GM23248 (cell line): ENCODE data around the gene DUSP19. TPM values are rescaled to one million over a fixed set of nuclear protein-coding genes. Genes with fewer than 3 reads are reported as not detected.

ENCODE experiments used
- DNase-seq: peaks from one replicate; pipeline ENCODE4 v3.0.0-alpha.2; 2015
- H2AFZ ChIP-seq: fragments of 200-600 bp; sonication (generic); 2 replicates; pipeline ENCODE4 v1.6.1; 2016; ENCODE audit warnings: antibody characterized with exemption
- H3F3A ChIP-seq: fragments of 200-600 bp; sonication (generic); 2 replicates; pipeline ENCODE4 v1.6.1; 2016; ENCODE audit warnings: mild to moderate bottlenecking, antibody characterized with exemption, mixed run types; ENCODE audit not compliant: insufficient read depth
- H3K27ac ChIP-seq: fragments of 200-600 bp; sonication (generic); 2 replicates; pipeline ENCODE4 v1.5.1; 2016; ENCODE audit warnings: mild to moderate bottlenecking
- H3K27me3 ChIP-seq: fragments of 200-600 bp; sonication (generic); replicated peaks from 2 replicates; pipeline ENCODE4 v1.6.1; 2016; ENCODE audit warnings: mild to moderate bottlenecking; ENCODE audit not compliant: insufficient read depth
- H3K36me3 ChIP-seq: fragments of 200-600 bp; sonication (generic); 2 replicates; pipeline ENCODE4 v1.6.1; 2016; ENCODE audit warnings: low read depth, mild to moderate bottlenecking
- H3K4me1 ChIP-seq: fragments of 200-600 bp; sonication (generic); 2 replicates; pipeline ENCODE4 v1.6.1; 2016; ENCODE audit warnings: mild to moderate bottlenecking; ENCODE audit not compliant: insufficient read depth
- H3K4me2 ChIP-seq: fragments of 200-600 bp; sonication (generic); one replicate; pipeline ENCODE4 v1.6.1; 2016; ENCODE audit warnings: mild to moderate bottlenecking; ENCODE audit not compliant: unreplicated experiment
- H3K4me3 ChIP-seq: fragments of 200-600 bp; sonication (generic); 2 replicates; pipeline ENCODE4 v1.5.1; 2016; ENCODE audit warnings: mild to moderate bottlenecking
- H3K79me2 ChIP-seq: fragments of 200-600 bp; sonication (generic); 2 replicates; pipeline ENCODE4 v1.6.1; 2016; ENCODE audit warnings: mild to moderate bottlenecking; ENCODE audit not compliant: insufficient read depth
- H3K9ac ChIP-seq: fragments of 200-600 bp; sonication (generic); 2 replicates; pipeline ENCODE4 v1.6.1; 2016; ENCODE audit warnings: mild to moderate bottlenecking
- H3K9me2 ChIP-seq: fragments of 200-600 bp; sonication (generic); 2 replicates; pipeline ENCODE4 v1.6.1; 2016; ENCODE audit warnings: mixed run types, mild to moderate bottlenecking, moderate library complexity; ENCODE audit not compliant: insufficient read depth
- H3K9me3 ChIP-seq: fragments of 200-600 bp; sonication (generic); one replicate; pipeline ENCODE4 v1.6.1; 2017; ENCODE audit warnings: low read depth
- H4K20me1 ChIP-seq: fragments of 200-600 bp; sonication (generic); 2 replicates; pipeline ENCODE4 v1.6.0; 2016; ENCODE audit not compliant: insufficient read depth
- EZH2 ChIP-seq: fragments of 200-600 bp; sonication (generic); IDR thresholded peaks from 2 replicates; pipeline ENCODE4 v1.6.1; 2018; ENCODE audit warnings: antibody characterized with exemption, mild to moderate bottlenecking; ENCODE audit not compliant: insufficient read depth, poor library complexity, severe bottlenecking
- EZH2phosphoT487 ChIP-seq: fragments of 200-600 bp; sonication (generic); IDR thresholded peaks from 2 replicates; pipeline ENCODE4 v1.6.1; 2018; ENCODE audit warnings: antibody characterized with exemption, moderate library complexity, mild to moderate bottlenecking, low read depth; ENCODE audit not compliant: insufficient read depth
- WGBS, 2 experiments: methylation state at CpG; one replicate each; pipeline ENCODE4 v1.1.6; 2015 to 2017; ENCODE audit warnings: low lambda C conversion rate in 2 of 2, low coverage in 1 of 2; ENCODE audit errors: missing lambda C conversion rate in 2 of 2; 5-methylcytosine and 5-hydroxymethylcytosine counted together
- in situ Hi-C: fragments of 300-500 bp; cut with MboI; formaldehyde crosslinking; loops from 2 replicates; pipeline ENCODE4 v1.15.0; 2020
- polyA plus RNA-seq: library from polyadenylated mRNA; unstranded; fragments of >200 nt; fragmentation: Nextera tagmentation; extraction: Ambion mirVana; gene quantifications from 2 replicates; pipeline ENCODE4 v1.2.1, GENCODE V29; 2016
- total RNA-seq: library from RNA; depleted of rRNA; stranded (reverse); fragments of >200 nt; shearing (Covaris generic); gene quantifications from 2 replicates; pipeline ENCODE4 v1.2.3, GENCODE V29; 2014

DUSP19 gene
- total and polyA plus RNA-seq, 2 experiments from 2014 or later: 1.8 to 2.3 TPM

DNA sequence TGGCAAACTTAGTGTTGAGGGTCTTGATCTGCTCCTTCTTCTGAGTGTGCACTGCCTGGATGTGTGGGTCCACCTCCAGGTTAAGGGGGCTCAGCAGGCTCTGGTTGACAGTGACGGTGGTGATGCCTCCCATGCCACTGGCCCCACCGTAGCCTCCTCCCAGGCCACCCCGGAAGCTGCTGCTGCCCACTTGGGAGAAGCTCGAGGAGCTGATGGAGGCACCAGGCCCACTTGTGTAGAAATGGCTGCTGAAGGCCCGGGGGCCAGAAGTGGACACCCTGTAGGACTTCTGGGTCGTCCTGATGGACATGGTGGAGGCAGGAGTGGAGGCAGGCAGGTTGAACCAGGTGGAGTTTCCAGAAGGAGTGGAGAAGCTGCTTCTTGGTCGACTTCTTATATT, 6.4 kb upstream of the DUSP19 start:
- Histone ChIP-seq H3K9me2 (no peaks in the 10 kb centered on the region), H3K36me3 (no peaks in the 10 kb centered on the region), H3K9me3 (no peaks in the 10 kb centered on the region), H3K27ac (no peak overlapping the region), H3F3A (no peaks in the 10 kb centered on the region), H3K79me2 (no peaks in the 10 kb centered on the region), H4K20me1 (no peaks in the 10 kb centered on the region), H3K4me1 (no peaks in the 10 kb centered on the region), H3K4me3 (no peak overlapping the region), H3K9ac (no peak overlapping the region), H3K4me2 (no peak overlapping the region), H2AFZ (no peak overlapping the region), H3K27me3 (0 out of 2 replicates have a peak, but pooled peaks cover 6% of the 10 kb centered on the region)
- in situ Hi-C loops: no loop called here
- WGBS, 2 experiments: 42 to 47% methylated on average over 6 to 7 of the region's 7 CpGs
- no peak for DNase-seq
- TF ChIP-seq EZH2phosphoT487 (no peak), EZH2 (no peak)

DNA sequence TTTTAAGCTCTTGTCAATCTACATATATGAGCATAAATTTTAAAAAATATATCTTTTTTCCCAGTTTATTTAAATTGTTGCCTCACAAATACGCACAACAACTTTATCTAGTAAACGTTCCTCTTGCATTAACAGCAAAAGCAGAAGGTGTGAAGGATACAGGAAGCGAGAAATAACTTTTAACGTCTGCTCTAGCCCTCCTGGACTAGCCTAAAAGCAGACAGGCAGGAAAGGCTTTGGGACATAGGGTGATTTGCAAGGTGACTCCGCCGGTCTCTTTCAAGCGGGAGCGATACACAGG, 434 bp upstream of the DUSP19 start:
- H2AFZ ChIP-seq: peak overlapping the region; percentile 100
- H3K4me1 ChIP-seq: peaks cover 9% of the 10 kb centered on the region
- peak overlapping the region; percentile 99 for H3K4me2 ChIP-seq
- in situ Hi-C loops: no loop called here
- peak overlapping the region; percentile 77 for H3K9ac ChIP-seq
- H3K27ac ChIP-seq: no peak overlapping the region
- no peaks in the 10 kb centered on the region for H4K20me1 ChIP-seq
- H3K79me2 ChIP-seq: no peaks in the 10 kb centered on the region
- TF ChIP-seq EZH2: no peak
- TF ChIP-seq EZH2phosphoT487: no peak
- 7 to 8% methylated on average over 8 of the region's 8 CpGs for WGBS, 2 experiments
- peaks cover 10% of the 10 kb centered on the region; the same call in 1 of the 2 replicates for H3F3A ChIP-seq
- peak overlapping the region; percentile 90 for H3K4me3 ChIP-seq
- H3K36me3 ChIP-seq: no peaks in the 10 kb centered on the region
- H3K9me2 ChIP-seq: no peaks in the 10 kb centered on the region
- H3K27me3 ChIP-seq: 0 out of 2 replicates have a peak, but pooled peaks cover 6% of the 10 kb centered on the region
- DNase-seq: no peak
- no peaks in the 10 kb centered on the region for H3K9me3 ChIP-seq

DNA sequence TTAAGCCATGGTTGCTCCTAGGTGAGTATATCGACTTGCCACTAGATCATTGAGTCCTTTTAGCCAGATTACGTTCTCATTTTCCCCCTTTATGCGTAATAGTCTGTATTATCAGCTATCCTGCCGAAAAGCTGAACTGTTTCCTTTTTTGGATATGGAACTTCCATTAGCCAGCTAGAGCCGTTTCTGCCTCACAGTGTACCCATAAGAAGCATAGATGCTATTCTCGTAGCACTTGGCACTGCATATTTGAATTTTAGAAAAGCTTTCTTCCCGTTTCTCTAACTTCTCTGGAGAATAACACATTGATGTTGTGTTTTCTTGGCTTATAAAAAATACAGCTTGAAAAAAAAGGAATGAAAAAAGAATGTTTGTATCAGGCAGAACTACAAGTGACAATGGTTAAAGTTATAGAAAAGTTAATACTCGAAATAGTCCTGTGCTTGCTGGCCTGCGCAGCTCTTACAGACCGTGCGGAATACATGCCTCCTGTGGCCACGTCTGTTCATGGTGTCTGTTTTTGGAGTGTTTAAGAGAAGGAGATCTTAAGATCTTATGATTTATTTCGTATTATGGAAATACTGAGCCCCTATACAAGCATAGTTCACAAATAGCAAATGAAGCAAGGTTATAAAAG, 710 bp downstream of the DUSP19 start:
- WGBS, 2 experiments: 3% methylated on average over 13 of the region's 13 CpGs
- DNase-seq: peak; percentile 68
- H2AFZ ChIP-seq: peak overlapping the region; percentile 100
- peaks cover 9% of the 10 kb centered on the region for H3K4me1 ChIP-seq
- H3K9me2 ChIP-seq: no peaks in the 10 kb centered on the region
- peak overlapping the region; percentile 99 for H3K4me2 ChIP-seq
- H3K4me3 ChIP-seq: peak overlapping the region; percentile 90
- H4K20me1 ChIP-seq: no peaks in the 10 kb centered on the region
- TF ChIP-seq EZH2 (no peak), EZH2phosphoT487 (no peak)
- peak overlapping the region; percentile 77 for H3K9ac ChIP-seq
- in situ Hi-C loops: no loop called here
- no peaks in the 10 kb centered on the region for H3K36me3 ChIP-seq
- no peaks in the 10 kb centered on the region for H3K9me3 ChIP-seq
- H3K79me2 ChIP-seq: no peaks in the 10 kb centered on the region
- peak overlapping the region; percentile 32 for H3K27ac ChIP-seq
- 0 out of 2 replicates have a peak, but pooled peaks cover 6% of the 10 kb centered on the region for H3K27me3 ChIP-seq
- H3F3A ChIP-seq: peaks cover 10% of the 10 kb centered on the region; the same call in 1 of the 2 replicates

DNA sequence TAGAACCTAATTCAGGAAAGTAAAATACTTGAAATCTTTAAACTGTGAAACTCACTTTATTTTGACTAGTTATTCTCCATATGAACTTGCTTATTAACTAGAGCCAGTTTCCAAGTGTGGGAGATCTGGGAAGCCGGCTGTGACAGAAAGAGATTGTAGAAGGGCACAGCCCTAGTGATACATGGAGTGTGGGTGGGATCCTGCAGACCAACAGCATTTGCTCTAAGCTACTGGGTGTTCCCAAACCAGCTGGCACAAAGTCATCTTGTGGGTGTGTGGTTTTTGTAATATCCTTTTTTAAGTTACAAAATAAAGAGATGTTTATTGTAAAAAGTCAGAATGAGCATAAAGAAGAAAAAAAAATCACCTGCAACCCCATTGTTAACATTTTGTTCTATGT, 3.4 kb downstream of the DUSP19 start:
- Histone ChIP-seq H3K9ac (no peak overlapping the region), H3K9me3 (no peaks in the 10 kb centered on the region), H3K4me2 (no peak overlapping the region), H3K4me3 (no peak overlapping the region), H3K9me2 (no peaks in the 10 kb centered on the region), H3F3A (peaks cover 10% of the 10 kb centered on the region; the same call in 1 of the 2 replicates), H3K79me2 (no peaks in the 10 kb centered on the region), H3K27ac (no peak overlapping the region), H4K20me1 (no peaks in the 10 kb centered on the region), H3K27me3 (no peaks in the 10 kb centered on the region), H3K4me1 (peaks cover 9% of the 10 kb centered on the region), H3K36me3 (no peaks in the 10 kb centered on the region), H2AFZ (peak overlapping the region; percentile 4; the same call in 1 of the 2 replicates)
- 0 to 4% methylated on average over 1 of the region's 1 CpG for WGBS, 2 experiments
- peak; percentile 79 for DNase-seq
- in situ Hi-C loops: no loop called here
- TF ChIP-seq EZH2phosphoT487: no peak
- TF ChIP-seq EZH2: no peak

DNA sequence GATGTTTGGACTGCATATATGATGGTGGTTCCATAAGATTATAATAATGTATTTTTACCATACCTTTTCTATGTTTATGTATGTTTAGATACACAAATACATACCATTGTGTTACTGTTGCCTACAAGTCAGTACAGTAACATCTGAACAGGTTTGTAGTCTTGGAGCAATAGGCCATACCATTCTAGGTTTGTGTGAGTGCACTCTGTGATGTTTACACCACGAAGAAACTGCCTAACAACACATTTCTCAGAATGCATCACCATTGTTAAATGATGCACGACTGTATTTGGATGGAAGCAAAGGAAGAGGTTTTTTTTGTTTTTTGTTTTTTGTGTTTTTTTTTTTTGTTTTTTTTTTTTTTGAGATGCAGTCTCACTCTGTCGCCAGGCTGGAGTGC, 9.5 kb downstream of the DUSP19 start:
- no peaks in the 10 kb centered on the region for H3K27me3 ChIP-seq
- no peaks in the 10 kb centered on the region for H3K9me2 ChIP-seq
- no peak overlapping the region for H2AFZ ChIP-seq
- no peaks in the 10 kb centered on the region for H3K9me3 ChIP-seq
- H3K4me2 ChIP-seq: no peak overlapping the region
- no peak overlapping the region for H3K27ac ChIP-seq
- H3K36me3 ChIP-seq: no peaks in the 10 kb centered on the region
- H3K9ac ChIP-seq: no peak overlapping the region
- H3K4me1 ChIP-seq: no peaks in the 10 kb centered on the region
- H3K79me2 ChIP-seq: no peaks in the 10 kb centered on the region
- WGBS, 2 experiments: 66 to 68% methylated on average over 3 of the region's 3 CpGs
- no peak for DNase-seq
- no peak overlapping the region for H3K4me3 ChIP-seq
- in situ Hi-C loops: no loop called here
- H4K20me1 ChIP-seq: no peaks in the 10 kb centered on the region
- no peaks in the 10 kb centered on the region for H3F3A ChIP-seq
- TF ChIP-seq EZH2phosphoT487: no peak
- no peak for TF ChIP-seq EZH2
